ENCODE results near the gene ICOS.

DNA sequence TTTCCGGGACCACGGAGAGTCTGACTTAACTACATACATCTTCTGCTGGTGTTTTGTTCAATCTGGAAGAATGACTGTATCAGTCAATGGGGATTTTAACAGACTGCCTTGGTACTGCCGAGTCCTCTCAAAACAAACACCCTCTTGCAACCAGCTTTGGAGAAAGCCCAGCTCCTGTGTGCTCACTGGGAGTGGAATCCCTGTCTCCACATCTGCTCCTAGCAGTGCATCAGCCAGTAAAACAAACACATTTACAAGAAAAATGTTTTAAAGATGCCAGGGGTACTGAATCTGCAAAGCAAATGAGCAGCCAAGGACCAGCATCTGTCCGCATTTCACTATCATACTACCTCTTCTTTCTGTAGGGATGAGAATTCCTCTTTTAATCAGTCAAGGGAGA lies 23.1 kb downstream of the ICOS start:
- TF ChIP-seq, protein P1, sequence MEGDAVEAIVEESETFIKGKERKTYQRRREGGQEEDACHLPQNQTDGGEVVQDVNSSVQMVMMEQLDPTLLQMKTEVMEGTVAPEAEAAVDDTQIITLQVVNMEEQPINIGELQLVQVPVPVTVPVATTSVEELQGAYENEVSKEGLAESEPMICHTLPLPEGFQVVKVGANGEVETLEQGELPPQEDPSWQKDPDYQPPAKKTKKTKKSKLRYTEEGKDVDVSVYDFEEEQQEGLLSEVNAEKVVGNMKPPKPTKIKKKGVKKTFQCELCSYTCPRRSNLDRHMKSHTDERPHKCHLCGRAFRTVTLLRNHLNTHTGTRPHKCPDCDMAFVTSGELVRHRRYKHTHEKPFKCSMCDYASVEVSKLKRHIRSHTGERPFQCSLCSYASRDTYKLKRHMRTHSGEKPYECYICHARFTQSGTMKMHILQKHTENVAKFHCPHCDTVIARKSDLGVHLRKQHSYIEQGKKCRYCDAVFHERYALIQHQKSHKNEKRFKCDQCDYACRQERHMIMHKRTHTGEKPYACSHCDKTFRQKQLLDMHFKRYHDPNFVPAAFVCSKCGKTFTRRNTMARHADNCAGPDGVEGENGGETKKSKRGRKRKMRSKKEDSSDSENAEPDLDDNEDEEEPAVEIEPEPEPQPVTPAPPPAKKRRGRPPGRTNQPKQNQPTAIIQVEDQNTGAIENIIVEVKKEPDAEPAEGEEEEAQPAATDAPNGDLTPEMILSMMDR (IDR thresholded peaks at IDR 0.05; ENCODE audit: low read length), result no peak
- no peak for TF ChIP-seq EZH2 (IDR thresholded peaks at IDR 0.05; ENCODE audit: borderline replicate concordance, low read length)

Measured in OCI-LY1 (cell line).